Trophoblast cell (in vitro differentiated cells and primary cell): ENCODE results near the gene NIPA2.

Experiments
- DNase-seq, 2 donors: peaks; one replicate each; pipeline ENCODE4 v3.0.0-alpha.2; 2016
- H2AFZ ChIP-seq: 2 replicates; pipeline ENCODE4 v1.6.1; 2013; ENCODE audit warnings: low read length, moderate library complexity, mild to moderate bottlenecking; ENCODE audit not compliant: insufficient read depth, poor library complexity
- H2AK5ac ChIP-seq: 2 replicates; pipeline ENCODE4 v1.6.1; 2013; ENCODE audit warnings: mild to moderate bottlenecking, low read length
- H2BK120ac ChIP-seq: 2 replicates; pipeline ENCODE4 v1.6.1; 2013; ENCODE audit warnings: low read length, mild to moderate bottlenecking, moderate library complexity; ENCODE audit not compliant: insufficient read depth, poor library complexity
- H2BK12ac ChIP-seq: 2 replicates; pipeline ENCODE4 v1.6.1; 2013; ENCODE audit warnings: mild to moderate bottlenecking, low read length, moderate library complexity
- H2BK5ac ChIP-seq: 2 replicates; pipeline ENCODE4 v1.6.1; 2013; ENCODE audit warnings: low read length, low read depth, moderate library complexity, mild to moderate bottlenecking; ENCODE audit not compliant: poor library complexity
- H3K14ac ChIP-seq: 2 replicates; pipeline ENCODE4 v1.6.1; 2013; ENCODE audit warnings: mild to moderate bottlenecking, low read length
- H3K18ac ChIP-seq: 2 replicates; pipeline ENCODE4 v1.6.1; 2013; ENCODE audit warnings: mild to moderate bottlenecking, low read length
- H3K23ac ChIP-seq: 2 replicates; pipeline ENCODE4 v1.6.1; 2013; ENCODE audit warnings: low read length
- H3K27ac ChIP-seq: 2 replicates; pipeline ENCODE4 v1.5.1; 2013; ENCODE audit warnings: low read depth, mild to moderate bottlenecking, inconsistent platforms, low read length, moderate library complexity
- H3K27me3 ChIP-seq: 2 replicates; pipeline ENCODE4 v1.6.1; 2013; ENCODE audit warnings: inconsistent platforms, mild to moderate bottlenecking, low read length, moderate library complexity; ENCODE audit not compliant: insufficient read depth
- H3K36me3 ChIP-seq, 2 experiments: 1 replicate in 1 of 2; 2 replicates in 1 of 2; pipeline ENCODE4 v1.6.1; 2013; ENCODE audit warnings: low read length in 2 of 2, mild to moderate bottlenecking in 2 of 2, moderate library complexity in 1 of 2; ENCODE audit not compliant: insufficient read depth in 2 of 2, control insufficient read depth in 1 of 2
- H3K4ac ChIP-seq: 2 replicates; pipeline ENCODE4 v1.6.1; 2013; ENCODE audit warnings: low read depth, mild to moderate bottlenecking, low read length, moderate library complexity
- H3K4me1 ChIP-seq, 2 experiments: 1 replicate in 1 of 2; 2 replicates in 1 of 2; pipeline ENCODE4 v1.6.1; 2013; ENCODE audit warnings: low read length in 2 of 2, mild to moderate bottlenecking in 2 of 2, moderate library complexity in 1 of 2; ENCODE audit not compliant: insufficient read depth in 2 of 2, control insufficient read depth in 1 of 2
- H3K4me2 ChIP-seq: 2 replicates; pipeline ENCODE4 v1.6.1; 2013; ENCODE audit warnings: inconsistent platforms, mild to moderate bottlenecking, low read length, moderate library complexity
- H3K4me3 ChIP-seq: 2 replicates; pipeline ENCODE4 v1.5.1; 2013; ENCODE audit warnings: mild to moderate bottlenecking, low read depth, low read length, inconsistent platforms
- H3K79me1 ChIP-seq: one replicate; pipeline ENCODE4 v1.6.1; 2013; ENCODE audit warnings: low read length
- H3K79me2 ChIP-seq: 2 replicates; pipeline ENCODE4 v1.6.1; 2013; ENCODE audit warnings: low read length, mild to moderate bottlenecking; ENCODE audit not compliant: control insufficient read depth, insufficient read depth, poor library complexity
- H3K9ac ChIP-seq: 2 replicates; pipeline ENCODE4 v1.6.1; 2013; ENCODE audit warnings: mild to moderate bottlenecking, low read length
- H3K9me3 ChIP-seq: 2 replicates; pipeline ENCODE4 v1.6.1; 2013; ENCODE audit warnings: low read depth, mild to moderate bottlenecking, control low read depth, inconsistent platforms, low read length; ENCODE audit not compliant: insufficient read depth
- H4K12ac ChIP-seq: 2 replicates; pipeline ENCODE4 v1.6.1; 2013; ENCODE audit warnings: low read depth, mild to moderate bottlenecking, low read length, moderate library complexity
- H4K8ac ChIP-seq: 2 replicates; pipeline ENCODE4 v1.6.1; 2013; ENCODE audit warnings: low read depth, mild to moderate bottlenecking, low read length, moderate library complexity
- H4K91ac ChIP-seq: one replicate; pipeline ENCODE4 v1.6.1; 2013; ENCODE audit warnings: low read depth, mild to moderate bottlenecking, low read length, moderate library complexity
- WGBS: extraction: QIAGEN DNeasy Blood & Tissue Kit; methylation state at CpG from one replicate; pipeline ENCODE4 v1.1.7; 2013; ENCODE audit warnings: missing lambda C conversion rate; ENCODE audit not compliant: insufficient read length, insufficient coverage; ENCODE audit errors: extremely low coverage; 5-methylcytosine and 5-hydroxymethylcytosine counted together

Gene NIPA2

DNA sequence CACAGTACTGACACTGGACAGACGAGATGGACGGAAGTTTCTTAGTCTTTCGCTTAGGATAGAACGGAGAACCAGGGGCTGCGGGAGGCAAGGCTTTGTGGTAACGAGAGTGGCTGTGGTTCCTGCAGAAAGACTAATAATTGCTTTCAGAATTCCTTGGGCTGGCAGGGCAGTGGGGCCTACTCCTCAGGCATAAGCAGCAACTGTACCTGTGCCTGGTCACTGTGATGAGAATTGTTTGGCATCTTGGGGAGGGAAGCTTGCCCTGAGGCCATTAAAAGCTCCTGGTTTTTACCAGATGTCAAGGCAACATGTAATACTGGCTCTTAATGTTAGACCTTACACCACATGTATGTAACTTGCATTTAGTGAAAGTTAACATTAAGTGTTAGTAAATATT lies 7.6 kb downstream of the NIPA2 start:
- WGBS = no CpG with 5 or more reads among the region's 6 CpGs
- Histone ChIP-seq H3K4me1 (peaks cover 11 to 13% of the 10 kb centered on the region in 2 experiments), H2BK5ac (no peak overlapping the region), H2BK120ac (no peak overlapping the region), H3K9me3 (no peaks in the 10 kb centered on the region), H3K79me1 (peaks cover 3% of the 10 kb centered on the region), H3K18ac (no peak overlapping the region), H4K8ac (no peak overlapping the region), H3K27ac (peak overlapping the region; percentile 68), H3K4me2 (peak overlapping the region; percentile 25), H2AFZ (no peak overlapping the region), H4K91ac (no peak overlapping the region), H3K27me3 (no peaks in the 10 kb centered on the region), H2BK12ac (no peak overlapping the region), H3K4ac (no peak overlapping the region), H3K79me2 (peaks cover 19% of the 10 kb centered on the region), H3K36me3 (peaks cover 15 to 23% of the 10 kb centered on the region in 2 experiments), H3K14ac (no peak overlapping the region), H3K9ac (no peak overlapping the region), H3K4me3 (no peak overlapping the region), H3K23ac (no peak overlapping the region), H2AK5ac (no peak overlapping the region), H4K12ac (no peak overlapping the region)
- DNase-seq = no peak

DNA sequence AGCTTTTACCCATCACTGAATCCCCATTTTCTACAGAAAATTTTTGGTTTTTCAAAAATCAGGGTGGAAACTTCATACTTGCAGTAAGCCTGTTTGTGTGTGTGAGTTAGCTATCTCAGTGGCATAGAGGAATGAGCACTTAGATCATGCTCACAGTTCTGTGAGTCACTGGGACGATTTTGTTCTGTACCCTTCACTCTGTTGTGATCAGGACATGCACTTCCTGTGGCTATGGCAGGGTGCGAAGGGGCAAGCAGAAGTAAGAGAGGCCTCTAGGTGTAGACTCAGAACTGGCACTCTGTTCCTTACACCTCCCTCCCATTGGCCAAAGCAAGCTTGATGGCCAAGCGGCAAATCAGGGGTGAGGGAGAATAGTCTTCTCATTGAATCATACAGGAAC lies 11.6 kb downstream of the NIPA2 start:
- Histone ChIP-seq H2BK120ac (no peak overlapping the region), H3K4ac (no peak overlapping the region), H3K4me3 (no peak overlapping the region), H4K91ac (no peak overlapping the region), H3K18ac (peak overlapping the region; percentile 51), H3K27me3 (no peaks in the 10 kb centered on the region), H2AK5ac (peak overlapping the region; percentile 5), H2BK12ac (no peak overlapping the region), H4K8ac (no peak overlapping the region), H3K36me3 (peaks cover 25 to 26% of the 10 kb centered on the region in 2 experiments), H2BK5ac (no peak overlapping the region), H4K12ac (no peak overlapping the region), H3K79me2 (peaks cover 6% of the 10 kb centered on the region), H3K4me2 (no peak overlapping the region), H2AFZ (no peak overlapping the region), H3K9ac (no peak overlapping the region), H3K79me1 (peaks cover 1% of the 10 kb centered on the region), H3K27ac (no peak overlapping the region), H3K23ac (no peak overlapping the region), H3K4me1 (peaks cover 2 to 4% of the 10 kb centered on the region in 2 experiments), H3K14ac (no peak overlapping the region), H3K9me3 (no peaks in the 10 kb centered on the region)
- no peak for DNase-seq
- WGBS = no CpG with 5 or more reads among the region's 3 CpGs

DNA sequence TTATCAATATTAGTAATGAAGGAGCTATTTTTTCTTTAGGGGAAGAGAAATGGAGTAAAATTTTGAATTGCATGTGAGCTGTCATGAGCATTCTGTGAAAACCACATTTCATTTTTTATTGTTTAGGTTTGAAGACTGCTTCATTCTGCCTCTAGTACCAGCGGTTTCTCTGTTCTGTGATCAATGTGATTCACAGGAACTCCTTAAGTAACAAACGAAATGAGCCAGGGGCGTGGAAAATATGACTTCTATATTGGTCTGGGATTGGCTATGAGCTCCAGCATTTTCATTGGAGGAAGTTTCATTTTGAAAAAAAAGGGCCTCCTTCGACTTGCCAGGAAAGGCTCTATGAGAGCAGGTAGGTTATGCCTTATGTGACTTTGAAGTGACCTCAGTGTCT lies 13.0 kb downstream of the NIPA2 start:
- no peak for DNase-seq
- no peak overlapping the region for H2AFZ ChIP-seq
- H3K9me3 ChIP-seq = no peaks in the 10 kb centered on the region
- no peak overlapping the region for H2AK5ac ChIP-seq
- H3K4me2 ChIP-seq = no peak overlapping the region
- H3K4me1 ChIP-seq = peaks cover 0 to under 1% of the 10 kb centered on the region in 2 experiments
- peaks cover 31 to 34% of the 10 kb centered on the region in 2 experiments for H3K36me3 ChIP-seq
- no peak overlapping the region for H2BK120ac ChIP-seq
- no peaks in the 10 kb centered on the region for H3K27me3 ChIP-seq
- H3K4me3 ChIP-seq = no peak overlapping the region
- H2BK5ac ChIP-seq = no peak overlapping the region
- H3K79me2 ChIP-seq = peaks cover 4% of the 10 kb centered on the region
- H3K79me1 ChIP-seq = no peaks in the 10 kb centered on the region
- no peak overlapping the region for H3K18ac ChIP-seq
- H3K4ac ChIP-seq = no peak overlapping the region
- no peak overlapping the region for H3K23ac ChIP-seq
- no peak overlapping the region for H2BK12ac ChIP-seq
- no peak overlapping the region for H3K27ac ChIP-seq
- H4K8ac ChIP-seq = no peak overlapping the region
- H4K91ac ChIP-seq = no peak overlapping the region
- H4K12ac ChIP-seq = no peak overlapping the region
- WGBS = no CpG with 5 or more reads among the region's 4 CpGs
- H3K14ac ChIP-seq = no peak overlapping the region
- H3K9ac ChIP-seq = no peak overlapping the region

DNA sequence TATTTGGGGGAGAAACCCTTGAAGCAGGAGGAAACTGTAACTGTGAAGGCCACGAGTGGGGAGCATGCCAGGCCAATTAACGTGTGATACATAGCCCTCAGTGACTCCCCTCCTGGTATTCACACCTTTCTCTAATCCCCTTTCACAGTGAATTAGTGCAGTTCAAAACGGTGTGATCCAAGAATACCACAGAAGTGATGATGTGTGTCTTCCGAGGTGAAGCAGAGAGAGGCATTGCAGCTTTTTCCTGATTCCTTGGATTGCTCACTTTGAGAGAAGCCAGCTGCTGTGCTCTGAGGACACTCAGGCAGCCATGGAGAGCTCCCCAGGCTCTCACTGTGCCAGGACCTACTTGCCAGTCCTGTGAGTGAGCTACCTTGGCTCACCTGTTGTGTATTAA lies 17.3 kb downstream of the NIPA2 start:
- Histone ChIP-seq H2AFZ (no peak overlapping the region), H3K4me3 (no peak overlapping the region), H3K27me3 (no peaks in the 10 kb centered on the region), H3K9me3 (no peaks in the 10 kb centered on the region), H4K8ac (no peak overlapping the region), H2BK5ac (no peak overlapping the region), H3K4me1 (no peaks in the 10 kb centered on the region), H3K18ac (no peak overlapping the region), H3K79me1 (no peaks in the 10 kb centered on the region), H3K9ac (no peak overlapping the region), H3K36me3 (peaks cover 35 to 40% of the 10 kb centered on the region in 2 experiments), H4K12ac (no peak overlapping the region), H2AK5ac (no peak overlapping the region), H3K23ac (no peak overlapping the region), H3K79me2 (no peaks in the 10 kb centered on the region), H3K14ac (no peak overlapping the region), H3K27ac (no peak overlapping the region), H3K4ac (no peak overlapping the region), H2BK120ac (no peak overlapping the region), H3K4me2 (no peak overlapping the region), H4K91ac (no peak overlapping the region), H2BK12ac (no peak overlapping the region)
- WGBS = no CpG with 5 or more reads among the region's 4 CpGs
- no peak for DNase-seq
